Tibial nerve (tissue), 3 donors: ENCODE results near the gene DAPK2.

Source experiments
- POLR2A ChIP-seq, 2 donors: fragments of 450-650 bp; IDR thresholded peaks; one replicate each; pipeline ENCODE4 v1.6.1; 2017; ENCODE audit warnings: antibody characterized with exemption in 2 of 2, mild to moderate bottlenecking in 2 of 2, moderate library complexity in 2 of 2
- TF ChIP-seq, protein P1 (sequence below), 5 experiments: fragments of 200-600 bp in 3 of 5; fragments of 450-650 bp in 2 of 5; sonication (generic) in 3 of 5; IDR thresholded peaks; one replicate each; pipeline ENCODE4 v1.5.1; 2016 to 2019; ENCODE audit warnings: antibody characterized with exemption in 5 of 5, mild to moderate bottlenecking in 3 of 5, moderate library complexity in 2 of 5

DNA sequence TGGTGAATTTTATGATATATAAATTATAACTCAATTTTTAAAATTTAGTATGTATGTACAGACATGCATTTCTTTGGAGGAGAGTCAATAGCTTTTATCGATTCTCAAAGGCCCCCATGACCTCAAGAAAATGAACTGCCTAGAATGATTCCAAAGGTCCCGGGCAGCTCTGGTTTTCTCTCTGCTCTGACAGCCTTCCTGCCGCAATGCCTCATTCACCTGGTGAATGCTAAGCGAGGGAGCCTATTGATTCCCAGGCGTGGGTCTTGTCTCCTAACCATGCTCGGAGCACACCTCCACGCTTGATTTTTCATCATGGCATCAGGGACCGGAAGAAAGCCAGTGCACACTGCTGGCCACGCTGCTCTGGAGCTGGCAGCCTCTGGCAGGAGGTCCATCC is 132.9 kb downstream of the DAPK2 start:
- TF ChIP-seq, protein P1, sequence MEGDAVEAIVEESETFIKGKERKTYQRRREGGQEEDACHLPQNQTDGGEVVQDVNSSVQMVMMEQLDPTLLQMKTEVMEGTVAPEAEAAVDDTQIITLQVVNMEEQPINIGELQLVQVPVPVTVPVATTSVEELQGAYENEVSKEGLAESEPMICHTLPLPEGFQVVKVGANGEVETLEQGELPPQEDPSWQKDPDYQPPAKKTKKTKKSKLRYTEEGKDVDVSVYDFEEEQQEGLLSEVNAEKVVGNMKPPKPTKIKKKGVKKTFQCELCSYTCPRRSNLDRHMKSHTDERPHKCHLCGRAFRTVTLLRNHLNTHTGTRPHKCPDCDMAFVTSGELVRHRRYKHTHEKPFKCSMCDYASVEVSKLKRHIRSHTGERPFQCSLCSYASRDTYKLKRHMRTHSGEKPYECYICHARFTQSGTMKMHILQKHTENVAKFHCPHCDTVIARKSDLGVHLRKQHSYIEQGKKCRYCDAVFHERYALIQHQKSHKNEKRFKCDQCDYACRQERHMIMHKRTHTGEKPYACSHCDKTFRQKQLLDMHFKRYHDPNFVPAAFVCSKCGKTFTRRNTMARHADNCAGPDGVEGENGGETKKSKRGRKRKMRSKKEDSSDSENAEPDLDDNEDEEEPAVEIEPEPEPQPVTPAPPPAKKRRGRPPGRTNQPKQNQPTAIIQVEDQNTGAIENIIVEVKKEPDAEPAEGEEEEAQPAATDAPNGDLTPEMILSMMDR (IDR thresholded peaks at IDR 0.05), result no peak
- TF ChIP-seq POLR2A (IDR thresholded peaks at IDR 0.05), result no peak
